GM21528 (cell line): ENCODE results near the gene ITLN1.

ENCODE experiments used
- ATAC-seq: cut with Tn5 transposase; IDR thresholded peaks from one replicate; pipeline ENCODE4 v1.9.1; 2021; ENCODE audit warnings: mild to moderate bottlenecking, moderate library complexity; ENCODE audit not compliant: unreplicated experiment, low FRiP score

The ITLN1 gene

GRCh38 chr1:160859166-160859565 is 25.8 kb downstream of the ITLN1 start:
- ATAC-seq, result no peak

- no peak for ATAC-seq
Measured at GRCh38 chr1:160858507-160858906, 26.5 kb downstream of the ITLN1 start.

- no peak for ATAC-seq
Measured at GRCh38 chr1:160858097-160858496, 26.9 kb downstream of the ITLN1 start.

GRCh38 chr1:160855181-160855981 is 29.6 kb downstream of the ITLN1 start:
- peak; percentile 85 for ATAC-seq

GRCh38 chr1:160853754-160854153 is 31.2 kb downstream of the ITLN1 start:
- ATAC-seq, result no peak

GRCh38 chr1:160853014-160853413 is 32.0 kb downstream of the ITLN1 start:
- no peak for ATAC-seq

- ATAC-seq, result no peak
Measured at GRCh38 chr1:160850993-160851392, 34.0 kb downstream of the ITLN1 start.

- no peak for ATAC-seq
Measured at GRCh38 chr1:160850541-160850940, 34.4 kb downstream of the ITLN1 start.

- ATAC-seq, result no peak
Measured at GRCh38 chr1:160846281-160846680, 38.7 kb downstream of the ITLN1 start.

GRCh38 chr1:160844447-160845232 is 40.3 kb downstream of the ITLN1 start:
- ATAC-seq, result no peak

- ATAC-seq, result no peak
Measured at GRCh38 chr1:160841079-160841478, 43.9 kb downstream of the ITLN1 start.

- ATAC-seq, result no peak
Measured at GRCh38 chr1:160839746-160840145, 45.2 kb downstream of the ITLN1 start.

GRCh38 chr1:160838888-160839287 is 46.1 kb downstream of the ITLN1 start:
- no peak for ATAC-seq

GRCh38 chr1:160837558-160838205 is 47.3 kb downstream of the ITLN1 start:
- peak; percentile 82 for ATAC-seq

GRCh38 chr1:160836981-160837557 is 47.9 kb downstream of the ITLN1 start:
- ATAC-seq, result no peak

GRCh38 chr1:160836561-160836960 is 48.4 kb downstream of the ITLN1 start:
- no peak for ATAC-seq

GRCh38 chr1:160835751-160836150 is 49.2 kb downstream of the ITLN1 start:
- ATAC-seq, result no peak

GRCh38 chr1:160834945-160835565 is 49.9 kb downstream of the ITLN1 start:
- ATAC-seq, result no peak

GRCh38 chr1:160830321-160831153 is 54.4 kb downstream of the ITLN1 start:
- no peak for ATAC-seq

GRCh38 chr1:160829766-160830165 is 55.2 kb downstream of the ITLN1 start:
- ATAC-seq, result no peak
